Measurements from ENCODE around the gene ARID1A. TPM values are rescaled to one million over a fixed set of nuclear protein-coding genes. Genes with fewer than 3 reads are reported as not detected.

ARID1A gene
- total and polyA plus RNA-seq, 2 of the 4 experiments (the other 2 are of a cell fraction), result 14.0 to 40.7 TPM

DNA sequence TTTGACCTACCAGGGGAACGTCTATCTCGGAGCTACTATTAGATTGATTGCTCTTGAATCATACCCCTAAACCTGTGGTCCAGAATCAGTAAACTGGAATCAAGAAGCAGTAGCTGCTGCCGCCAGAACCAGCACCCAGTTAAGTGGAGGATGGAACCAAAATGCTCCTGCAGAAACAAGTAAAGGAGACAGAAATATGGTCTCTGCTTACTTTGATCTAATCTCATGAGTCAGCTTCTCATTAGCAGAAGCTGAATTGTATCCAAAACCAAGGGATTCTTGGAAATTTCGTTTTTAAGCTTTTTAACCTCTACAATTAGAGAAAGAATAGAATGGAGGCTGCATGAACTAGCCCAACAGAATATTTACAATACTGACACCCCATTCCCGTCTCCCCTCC is 49.4 kb downstream of the ARID1A start:
- dilution Hi-C loops (cut with HindIII; ENCODE audit: low sequenced_read_pairs, unreplicated experiment), result no loop called here
- ChIA-PET POLR2A (ENCODE audit: unreplicated experiment) (no interaction called here), CTCF (interaction anchor here (1.4 kb wide), 1 partner anchor 47 kb away, joined by 3 read pairs; no protein-coding TSS in a partner anchor)
- H3K18ac ChIP-seq (ENCODE audit: low read depth, low read length), result no peak overlapping the region; the same call in 1 of the 2 replicates
- peaks cover 28% of the 10 kb centered on the region for H4K20me1 ChIP-seq (ENCODE audit: insufficient read depth, low read length)
- peak; percentile 16; the same call in 1 of the 2 replicates for ATAC-seq (ENCODE audit: low read depth)
- peak overlapping the region; percentile 75 for H2AK5ac ChIP-seq (ENCODE audit: low read depth, low read length)
- peak; percentile 47 for DNase-seq
- TF ChIP-seq, protein P1, sequence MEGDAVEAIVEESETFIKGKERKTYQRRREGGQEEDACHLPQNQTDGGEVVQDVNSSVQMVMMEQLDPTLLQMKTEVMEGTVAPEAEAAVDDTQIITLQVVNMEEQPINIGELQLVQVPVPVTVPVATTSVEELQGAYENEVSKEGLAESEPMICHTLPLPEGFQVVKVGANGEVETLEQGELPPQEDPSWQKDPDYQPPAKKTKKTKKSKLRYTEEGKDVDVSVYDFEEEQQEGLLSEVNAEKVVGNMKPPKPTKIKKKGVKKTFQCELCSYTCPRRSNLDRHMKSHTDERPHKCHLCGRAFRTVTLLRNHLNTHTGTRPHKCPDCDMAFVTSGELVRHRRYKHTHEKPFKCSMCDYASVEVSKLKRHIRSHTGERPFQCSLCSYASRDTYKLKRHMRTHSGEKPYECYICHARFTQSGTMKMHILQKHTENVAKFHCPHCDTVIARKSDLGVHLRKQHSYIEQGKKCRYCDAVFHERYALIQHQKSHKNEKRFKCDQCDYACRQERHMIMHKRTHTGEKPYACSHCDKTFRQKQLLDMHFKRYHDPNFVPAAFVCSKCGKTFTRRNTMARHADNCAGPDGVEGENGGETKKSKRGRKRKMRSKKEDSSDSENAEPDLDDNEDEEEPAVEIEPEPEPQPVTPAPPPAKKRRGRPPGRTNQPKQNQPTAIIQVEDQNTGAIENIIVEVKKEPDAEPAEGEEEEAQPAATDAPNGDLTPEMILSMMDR (conservative IDR thresholded peaks at IDR 0.05; ENCODE audit: low read depth, low read length), result no peak
- TF ChIP-seq FOS (IDR thresholded peaks at IDR 0.05; ENCODE audit: low read depth, low read length), result no peak
- no peak for TF ChIP-seq BHLHE40 (IDR thresholded peaks at IDR 0.05; ENCODE audit: low read depth, low read length)
- TF ChIP-seq, protein P2, sequence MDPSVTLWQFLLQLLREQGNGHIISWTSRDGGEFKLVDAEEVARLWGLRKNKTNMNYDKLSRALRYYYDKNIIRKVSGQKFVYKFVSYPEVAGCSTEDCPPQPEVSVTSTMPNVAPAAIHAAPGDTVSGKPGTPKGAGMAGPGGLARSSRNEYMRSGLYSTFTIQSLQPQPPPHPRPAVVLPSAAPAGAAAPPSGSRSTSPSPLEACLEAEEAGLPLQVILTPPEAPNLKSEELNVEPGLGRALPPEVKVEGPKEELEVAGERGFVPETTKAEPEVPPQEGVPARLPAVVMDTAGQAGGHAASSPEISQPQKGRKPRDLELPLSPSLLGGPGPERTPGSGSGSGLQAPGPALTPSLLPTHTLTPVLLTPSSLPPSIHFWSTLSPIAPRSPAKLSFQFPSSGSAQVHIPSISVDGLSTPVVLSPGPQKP (IDR thresholded peaks at IDR 0.05; ENCODE audit: borderline replicate concordance, low read depth, low read length), result no peak
- peak; percentile 47 for TF ChIP-seq MAFK (IDR thresholded peaks at IDR 0.05; ENCODE audit: low read depth, low read length)
- no peak for TF ChIP-seq RAD21 (IDR thresholded peaks at IDR 0.05; ENCODE audit: low read length)
- H3K4me1 ChIP-seq (ENCODE audit: control insufficient read depth, insufficient read depth, low read length), result peaks cover 12% of the 10 kb centered on the region
- intact Hi-C loops (cut with micrococcal nuclease), result no loop called here
- peak overlapping the region; percentile 12; the same call in 1 of the 2 replicates for H4K91ac ChIP-seq (ENCODE audit: insufficient read depth, low read depth, low read length)
- H3K79me1 ChIP-seq (ENCODE audit: low read depth in 1 of 2, low read length in 2 of 2), result peaks cover 48 to 90% of the 10 kb centered on the region in 2 experiments
- H3K27ac ChIP-seq (ENCODE audit: insufficient read depth, low read length), result peak overlapping the region; percentile 51
- no peak overlapping the region for H2AK9ac ChIP-seq (replicated peaks; ENCODE audit: low read depth, low read length, poor library complexity)
- H3K56ac ChIP-seq (ENCODE audit: extremely low read depth, insufficient read depth, low read length), result no peak overlapping the region
- peak overlapping the region; percentile 17 to 67; a peak in 3 of 4 replicates for H4K8ac ChIP-seq (ENCODE audit: low read depth in 2 of 2, low read length in 2 of 2)
- H2BK20ac ChIP-seq (ENCODE audit: low read depth, low read length), result peak overlapping the region; percentile 16; the same call in 1 of the 2 replicates
- H3K27me3 ChIP-seq (ENCODE audit: control insufficient read depth, insufficient read depth, low read length), result no peaks in the 10 kb centered on the region
- H3K14ac ChIP-seq (replicated peaks; ENCODE audit: low read depth, low read length), result peak overlapping the region; percentile 96
- H3K9me1 ChIP-seq (ENCODE audit: insufficient read depth, low read length), result peaks cover 14% of the 10 kb centered on the region
- H2BK15ac ChIP-seq (ENCODE audit: low read depth, low read length), result peak overlapping the region; percentile 79; the same call in 1 of the 3 replicates
- peak overlapping the region; percentile 49; the same call in 1 of the 2 replicates for H3K4ac ChIP-seq (ENCODE audit: low read depth, low read length)
- H3K23ac ChIP-seq (ENCODE audit: low read depth, low read length), result peak overlapping the region; percentile 91; the same call in 1 of the 2 replicates
- in situ Hi-C loops (cut with MboI; ENCODE audit: low sequenced_read_pairs), result no loop called here
- WGBS, 2 experiments (ENCODE audit: extremely low coverage in 2 of 2, insufficient read length in 1 of 2), result no CpG with 5 or more reads among the region's 5 CpGs
- no peaks in the 10 kb centered on the region for H3K9me3 ChIP-seq (ENCODE audit: control insufficient read depth, insufficient read depth, low read length)
- no peak overlapping the region for H3K4me3 ChIP-seq (ENCODE audit: insufficient read depth, low read depth, low read length)
- H3K36me3 ChIP-seq (ENCODE audit: control insufficient read depth, insufficient read depth, low read length), result peaks cover 31% of the 10 kb centered on the region
- H2AFZ ChIP-seq (replicated peaks; ENCODE audit: low read length, poor library complexity), result no peak overlapping the region
- peak overlapping the region; percentile 88; the same call in 1 of the 2 replicates for H2BK120ac ChIP-seq (ENCODE audit: low read depth, low read length)
- H2BK5ac ChIP-seq (ENCODE audit: low read depth, low read length, poor library complexity, severe bottlenecking), result peak overlapping the region; percentile 99
- no TSS peak for BruUV-seq (replicated peaks)
- no peak overlapping the region; the same call in 1 of the 2 replicates for H4K5ac ChIP-seq (ENCODE audit: low read depth, low read length)
- peak overlapping the region; percentile 55; the same call in 1 of the 2 replicates for H3K4me2 ChIP-seq (ENCODE audit: low read depth, low read length)
- H3K9ac ChIP-seq (ENCODE audit: low read depth, low read length), result no peak overlapping the region; the same call in 1 of the 2 replicates
